ENCODE data around the gene BICC1.

- TF ChIP-seq TFDP2 (CRISPR knock-in tag; IDR thresholded peaks at IDR 0.05), result no peak
- no peak for TF ChIP-seq IKZF1 (IDR thresholded peaks at IDR 0.05)
- TF ChIP-seq PBX2 (CRISPR knock-in tag; IDR thresholded peaks at IDR 0.05), result no peak
- TF ChIP-seq SMYD3 (CRISPR knock-in tag; IDR thresholded peaks at IDR 0.05), result no peak
- TF ChIP-seq CBFB (CRISPR knock-in tag; IDR thresholded peaks at IDR 0.05), result no peak
- TF ChIP-seq ZBTB49 (CRISPR knock-in tag; IDR thresholded peaks at IDR 0.05; ENCODE audit: borderline replicate concordance), result no peak
- no peak for TF ChIP-seq HMG20B (CRISPR knock-in tag; conservative IDR thresholded peaks at IDR 0.05)
Observed at GRCh38 chr10:58615237-58615935, 102.7 kb downstream of the BICC1 start.
